GM21619 (cell line): ENCODE results near the gene ROR1.
A peak's percentile ranks its signal among the peaks of the same experiment; 100 is the strongest.
"Not testable (repeated sequence)": the region's sequence is repeated elsewhere in the genome, so short reads cannot be mapped to it uniquely, and the experiment has no call there.

ENCODE experiments used
- ATAC-seq: cut with Tn5 transposase; IDR thresholded peaks from one replicate; pipeline ENCODE4 v1.9.1; 2021; ENCODE audit not compliant: unreplicated experiment

The ROR1 gene

GRCh38 chr1:63792152-63792551 lies 18.3 kb downstream of the ROR1 start:
- no peak for ATAC-seq

- ATAC-seq = no peak
Measured at GRCh38 chr1:63793741-63794240, 20.0 kb downstream of the ROR1 start.

GRCh38 chr1:63794354-63794753 lies 20.5 kb downstream of the ROR1 start:
- no peak for ATAC-seq

GRCh38 chr1:63794939-63795378 lies 21.1 kb downstream of the ROR1 start:
- ATAC-seq = no peak

- no peak for ATAC-seq
Measured at GRCh38 chr1:63795455-63795854, 21.6 kb downstream of the ROR1 start.

- no peak for ATAC-seq
Measured at GRCh38 chr1:63797056-63797726, 23.4 kb downstream of the ROR1 start.

GRCh38 chr1:63798284-63798683 lies 24.5 kb downstream of the ROR1 start:
- ATAC-seq = no peak

- no peak for ATAC-seq
Measured at GRCh38 chr1:63799307-63799706, 25.5 kb downstream of the ROR1 start.

- no peak for ATAC-seq
Measured at GRCh38 chr1:63799820-63800219, 26.0 kb downstream of the ROR1 start.

- no peak for ATAC-seq
Measured at GRCh38 chr1:63802109-63802508, 28.3 kb downstream of the ROR1 start.

- ATAC-seq = no peak
Measured at GRCh38 chr1:63804829-63805484, 31.1 kb downstream of the ROR1 start.

GRCh38 chr1:63807046-63807445 lies 33.2 kb downstream of the ROR1 start:
- ATAC-seq = no peak

- ATAC-seq = no peak
Measured at GRCh38 chr1:63810936-63811469, 37.2 kb downstream of the ROR1 start.

- ATAC-seq = no peak
Measured at GRCh38 chr1:63812071-63812700, 38.4 kb downstream of the ROR1 start.

GRCh38 chr1:63813829-63814277 lies 40.0 kb downstream of the ROR1 start:
- peak; percentile 66 for ATAC-seq

- not testable (repeated sequence) for ATAC-seq
Measured at GRCh38 chr1:63816217-63816815, 42.5 kb downstream of the ROR1 start.

GRCh38 chr1:63817152-63817667 lies 43.4 kb downstream of the ROR1 start:
- ATAC-seq = no peak

GRCh38 chr1:63817700-63818099 lies 43.9 kb downstream of the ROR1 start:
- no peak for ATAC-seq

GRCh38 chr1:63818567-63819325 lies 44.9 kb downstream of the ROR1 start:
- no peak for ATAC-seq

- no peak for ATAC-seq
Measured at GRCh38 chr1:63819795-63820194, 46.0 kb downstream of the ROR1 start.
